Epithelial cell of umbilical artery (primary cell): Measurements from ENCODE around the gene FNDC7. TPM values are rescaled to one million over a fixed set of nuclear protein-coding genes. Genes with fewer than 3 reads are reported as not detected.

Experiments
- total RNA-seq: library from RNA; depleted of rRNA; stranded (reverse); fragments of >200 nt; gene quantifications from 2 replicates; pipeline ENCODE4 v1.2.3, GENCODE V29; 2014

Gene FNDC7
- total RNA-seq: not detected in 2 replicates

GRCh38 chr1:108712606-108713150, at the start of gene FNDC7:
FNDC7 (plus strand) TSS chr1:108712908; CDS start chr1:108712934, 26 bp downstream.

GRCh38 chr1:108691942-108692723, 20.6 kb upstream of the FNDC7 start, which contains the start of gene PRPF38B:
PRPF38B (plus strand) TSS chr1:108692310; CDS start chr1:108692592, 282 bp downstream.

GRCh38 chr1:108746382-108747170, 33.9 kb downstream of the FNDC7 start, which contains the start of gene STXBP3:
STXBP3 (plus strand) TSS chr1:108746674; CDS start chr1:108746738, 64 bp downstream.

Other genes starting within 250 kb of the FNDC7 start
- 7.1 and 7.5 TPM in 2 replicates for gene EEIG2, start 152.8 kb upstream of the FNDC7 start, total RNA-seq
- gene HENMT1, start 51.8 kb upstream of the FNDC7 start, total RNA-seq: 2.6 and 2.9 TPM in 2 replicates
- 9.1 and 15.8 TPM in 2 replicates for gene PRPF38B, start 20.6 kb upstream of the FNDC7 start, total RNA-seq
- gene STXBP3, start 33.8 kb downstream of the FNDC7 start, total RNA-seq: 62.6 and 63.7 TPM in 2 replicates
- gene AKNAD1, start 144.2 kb downstream of the FNDC7 start, total RNA-seq: not detected in 2 replicates
- gene GPSM2, start 164.1 kb downstream of the FNDC7 start, total RNA-seq: 21.1 and 24.5 TPM in 2 replicates